Measurements from ENCODE around the gene TMEM185B. TPM values are rescaled to one million over a fixed set of nuclear protein-coding genes. Genes with fewer than 3 reads are reported as not detected.

TMEM185B gene
- total and polyA plus RNA-seq, 2 donors (not counting 1 experiment from before 2014, with no cell fraction given): 25.9 to 28.8 TPM

DNA sequence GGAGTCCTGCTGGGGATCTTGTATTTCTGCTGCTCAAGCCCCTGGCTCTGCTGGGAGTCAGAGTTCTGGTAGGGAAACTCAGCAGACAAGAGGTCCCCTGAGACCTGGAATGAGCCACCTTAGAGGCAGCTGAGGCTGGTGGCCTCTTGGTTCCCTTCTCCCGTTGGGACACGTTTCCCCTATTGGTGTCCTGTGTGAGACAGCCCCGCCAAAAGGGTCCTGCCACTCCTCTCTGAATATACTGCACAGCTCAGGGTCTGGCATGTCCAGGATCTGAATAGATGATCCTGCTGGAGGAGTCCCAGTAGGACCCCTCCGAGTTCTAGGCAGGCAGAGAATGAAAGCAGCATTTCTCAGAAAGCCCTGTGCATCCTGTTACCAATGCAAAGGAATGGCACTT, 27.4 kb upstream of the TMEM185B start:
- Histone ChIP-seq H3K27ac (ENCODE audit: insufficient read depth, low read length) (no peak overlapping the region), H3K9ac (ENCODE audit: insufficient read depth, low read length) (no peak overlapping the region), H3K4me3 (replicated peaks in 1 of 4; ENCODE audit: control extremely low read depth in 1 of 4, insufficient read depth in 1 of 4, low read depth in 3 of 4, low read length in 4 of 4) (no peak overlapping the region), H2AFZ (ENCODE audit: low read length) (no peak overlapping the region), H4K20me1 (ENCODE audit: control insufficient read depth, extremely low read depth, insufficient read depth, low read length) (no peaks in the 10 kb centered on the region), H3K36me3 (ENCODE audit: control insufficient read depth, insufficient read depth, low read length) (no peaks in the 10 kb centered on the region), H3K27me3 (ENCODE audit: control insufficient read depth, insufficient read depth, low read length) (peaks cover 9% of the 10 kb centered on the region), H3K4me1 (ENCODE audit: control insufficient read depth, extremely low read depth, insufficient read depth, low read length) (no peaks in the 10 kb centered on the region), H3K4me2 (ENCODE audit: extremely low read depth, insufficient read depth, low read length) (no peak overlapping the region), H3K79me2 (ENCODE audit: control insufficient read depth, insufficient read depth, low read length) (peaks cover 23% of the 10 kb centered on the region), H3K9me3 (ENCODE audit: control insufficient read depth, insufficient read depth, low read depth, low read length) (no peaks in the 10 kb centered on the region)
- TF ChIP-seq EZH2 (IDR thresholded peaks at IDR 0.05; ENCODE audit: low read length, missing control alignments): peak; percentile 25
- TF ChIP-seq, protein P1, sequence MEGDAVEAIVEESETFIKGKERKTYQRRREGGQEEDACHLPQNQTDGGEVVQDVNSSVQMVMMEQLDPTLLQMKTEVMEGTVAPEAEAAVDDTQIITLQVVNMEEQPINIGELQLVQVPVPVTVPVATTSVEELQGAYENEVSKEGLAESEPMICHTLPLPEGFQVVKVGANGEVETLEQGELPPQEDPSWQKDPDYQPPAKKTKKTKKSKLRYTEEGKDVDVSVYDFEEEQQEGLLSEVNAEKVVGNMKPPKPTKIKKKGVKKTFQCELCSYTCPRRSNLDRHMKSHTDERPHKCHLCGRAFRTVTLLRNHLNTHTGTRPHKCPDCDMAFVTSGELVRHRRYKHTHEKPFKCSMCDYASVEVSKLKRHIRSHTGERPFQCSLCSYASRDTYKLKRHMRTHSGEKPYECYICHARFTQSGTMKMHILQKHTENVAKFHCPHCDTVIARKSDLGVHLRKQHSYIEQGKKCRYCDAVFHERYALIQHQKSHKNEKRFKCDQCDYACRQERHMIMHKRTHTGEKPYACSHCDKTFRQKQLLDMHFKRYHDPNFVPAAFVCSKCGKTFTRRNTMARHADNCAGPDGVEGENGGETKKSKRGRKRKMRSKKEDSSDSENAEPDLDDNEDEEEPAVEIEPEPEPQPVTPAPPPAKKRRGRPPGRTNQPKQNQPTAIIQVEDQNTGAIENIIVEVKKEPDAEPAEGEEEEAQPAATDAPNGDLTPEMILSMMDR (conservative IDR thresholded peaks at IDR 0.05 in 1 of 2, IDR thresholded peaks at IDR 0.05 in 1 of 2; ENCODE audit: low read depth in 1 of 2, low read length in 2 of 2): no peak
- DNase-seq (ENCODE audit: low read depth in 2 of 2): no peak

DNA sequence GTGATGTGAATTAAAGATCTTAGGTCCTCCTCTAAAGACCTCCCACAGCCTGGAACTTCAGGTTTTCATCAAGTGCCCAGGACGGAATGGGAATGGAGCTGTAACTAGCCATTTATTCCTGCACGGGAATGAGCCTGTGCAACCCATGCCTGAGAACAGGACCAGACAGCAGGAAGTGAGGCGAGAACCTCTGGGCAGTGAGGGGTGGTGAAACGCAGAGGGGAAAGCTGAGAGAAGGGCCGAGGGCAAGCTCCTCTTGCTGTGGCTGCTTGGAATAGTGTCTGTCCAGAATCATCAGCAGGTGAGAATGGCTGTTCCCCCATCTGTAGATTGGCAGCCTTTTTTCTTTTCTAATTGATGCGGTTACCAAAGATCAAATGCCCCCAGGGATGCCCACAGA, 24.7 kb upstream of the TMEM185B start:
- Histone ChIP-seq H3K4me2 (ENCODE audit: extremely low read depth, insufficient read depth, low read length) (no peak overlapping the region), H3K27ac (ENCODE audit: insufficient read depth, low read length) (no peak overlapping the region), H3K79me2 (ENCODE audit: control insufficient read depth, insufficient read depth, low read length) (no peaks in the 10 kb centered on the region), H4K20me1 (ENCODE audit: control insufficient read depth, extremely low read depth, insufficient read depth, low read length) (no peaks in the 10 kb centered on the region), H3K9me3 (ENCODE audit: control insufficient read depth, insufficient read depth, low read depth, low read length) (no peaks in the 10 kb centered on the region), H3K4me1 (ENCODE audit: control insufficient read depth, extremely low read depth, insufficient read depth, low read length) (no peaks in the 10 kb centered on the region), H3K36me3 (ENCODE audit: control insufficient read depth, insufficient read depth, low read length) (no peaks in the 10 kb centered on the region), H3K27me3 (ENCODE audit: control insufficient read depth, insufficient read depth, low read length) (peaks cover 9% of the 10 kb centered on the region), H3K9ac (ENCODE audit: insufficient read depth, low read length) (no peak overlapping the region), H3K4me3 (replicated peaks in 1 of 4; ENCODE audit: control extremely low read depth in 1 of 4, insufficient read depth in 1 of 4, low read depth in 3 of 4, low read length in 4 of 4) (no peak overlapping the region), H2AFZ (ENCODE audit: low read length) (no peak overlapping the region)
- no peak for TF ChIP-seq EZH2 (IDR thresholded peaks at IDR 0.05; ENCODE audit: low read length, missing control alignments)
- TF ChIP-seq, protein P1 (conservative IDR thresholded peaks at IDR 0.05 in 1 of 2, IDR thresholded peaks at IDR 0.05 in 1 of 2; ENCODE audit: low read depth in 1 of 2, low read length in 2 of 2): no peak
- DNase-seq (ENCODE audit: low read depth in 2 of 2): no peak

DNA sequence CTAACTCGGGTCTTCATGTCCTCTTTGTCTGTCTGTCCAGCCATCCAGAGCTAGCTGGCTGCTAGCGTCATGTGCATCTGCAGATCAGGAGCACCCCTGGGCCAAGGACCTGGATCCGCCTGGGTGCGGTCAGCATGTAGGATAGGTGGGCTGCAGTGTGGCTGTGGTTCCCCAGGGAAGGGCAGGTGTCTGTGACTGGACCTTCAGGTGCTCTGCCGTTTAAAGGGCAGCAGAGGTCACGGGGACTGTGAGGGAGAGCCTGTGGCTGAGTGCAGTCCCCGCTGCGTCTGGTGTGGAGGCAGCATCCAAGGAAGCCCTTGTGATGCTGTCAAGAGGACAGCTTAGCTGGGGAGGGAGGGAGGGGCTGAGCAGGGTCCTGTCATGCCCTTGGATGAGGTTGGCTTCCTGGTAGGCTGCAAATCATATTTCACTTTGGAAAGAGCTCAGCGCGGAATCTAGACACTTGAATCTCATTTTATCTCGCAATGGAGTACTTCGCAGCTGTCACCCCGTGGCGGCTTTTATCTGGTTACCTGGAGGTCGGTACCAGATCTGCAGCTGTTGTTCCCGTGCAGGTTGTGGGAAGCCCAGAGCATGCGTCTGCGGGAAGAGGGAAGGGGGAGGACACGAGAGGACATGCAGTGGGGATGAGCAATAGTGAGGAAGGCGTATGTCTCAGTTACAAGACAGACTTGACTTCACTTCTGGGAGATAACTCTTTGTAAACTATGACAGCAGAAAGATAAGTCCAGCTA, 23.5 kb upstream of the TMEM185B start:
- no peaks in the 10 kb centered on the region for H3K4me1 ChIP-seq (ENCODE audit: control insufficient read depth, extremely low read depth, insufficient read depth, low read length)
- peaks cover 9% of the 10 kb centered on the region for H3K27me3 ChIP-seq (ENCODE audit: control insufficient read depth, insufficient read depth, low read length)
- DNase-seq (ENCODE audit: low read depth in 2 of 2): no peak
- H3K9me3 ChIP-seq (ENCODE audit: control insufficient read depth, insufficient read depth, low read depth, low read length): no peaks in the 10 kb centered on the region
- H4K20me1 ChIP-seq (ENCODE audit: control insufficient read depth, extremely low read depth, insufficient read depth, low read length): no peaks in the 10 kb centered on the region
- TF ChIP-seq, protein P1 (conservative IDR thresholded peaks at IDR 0.05 in 1 of 2, IDR thresholded peaks at IDR 0.05 in 1 of 2; ENCODE audit: low read depth in 1 of 2, low read length in 2 of 2): no peak
- no peak for TF ChIP-seq EZH2 (IDR thresholded peaks at IDR 0.05; ENCODE audit: low read length, missing control alignments)
- H3K27ac ChIP-seq (ENCODE audit: insufficient read depth, low read length): no peak overlapping the region
- H3K36me3 ChIP-seq (ENCODE audit: control insufficient read depth, insufficient read depth, low read length): no peaks in the 10 kb centered on the region
- no peak overlapping the region for H3K9ac ChIP-seq (ENCODE audit: insufficient read depth, low read length)
- H3K79me2 ChIP-seq (ENCODE audit: control insufficient read depth, insufficient read depth, low read length): no peaks in the 10 kb centered on the region
- H2AFZ ChIP-seq (ENCODE audit: low read length): no peak overlapping the region
- no peak overlapping the region for H3K4me2 ChIP-seq (ENCODE audit: extremely low read depth, insufficient read depth, low read length)
- no peak overlapping the region for H3K4me3 ChIP-seq (replicated peaks in 1 of 4; ENCODE audit: control extremely low read depth in 1 of 4, insufficient read depth in 1 of 4, low read depth in 3 of 4, low read length in 4 of 4)

Data from fibroblast of lung (primary cell).